ENCODE results near the gene NISCH.
"Not testable (repeated sequence)": the region's sequence is repeated elsewhere in the genome, so short reads cannot be mapped to it uniquely, and the experiment has no call there.

Gene NISCH

DNA sequence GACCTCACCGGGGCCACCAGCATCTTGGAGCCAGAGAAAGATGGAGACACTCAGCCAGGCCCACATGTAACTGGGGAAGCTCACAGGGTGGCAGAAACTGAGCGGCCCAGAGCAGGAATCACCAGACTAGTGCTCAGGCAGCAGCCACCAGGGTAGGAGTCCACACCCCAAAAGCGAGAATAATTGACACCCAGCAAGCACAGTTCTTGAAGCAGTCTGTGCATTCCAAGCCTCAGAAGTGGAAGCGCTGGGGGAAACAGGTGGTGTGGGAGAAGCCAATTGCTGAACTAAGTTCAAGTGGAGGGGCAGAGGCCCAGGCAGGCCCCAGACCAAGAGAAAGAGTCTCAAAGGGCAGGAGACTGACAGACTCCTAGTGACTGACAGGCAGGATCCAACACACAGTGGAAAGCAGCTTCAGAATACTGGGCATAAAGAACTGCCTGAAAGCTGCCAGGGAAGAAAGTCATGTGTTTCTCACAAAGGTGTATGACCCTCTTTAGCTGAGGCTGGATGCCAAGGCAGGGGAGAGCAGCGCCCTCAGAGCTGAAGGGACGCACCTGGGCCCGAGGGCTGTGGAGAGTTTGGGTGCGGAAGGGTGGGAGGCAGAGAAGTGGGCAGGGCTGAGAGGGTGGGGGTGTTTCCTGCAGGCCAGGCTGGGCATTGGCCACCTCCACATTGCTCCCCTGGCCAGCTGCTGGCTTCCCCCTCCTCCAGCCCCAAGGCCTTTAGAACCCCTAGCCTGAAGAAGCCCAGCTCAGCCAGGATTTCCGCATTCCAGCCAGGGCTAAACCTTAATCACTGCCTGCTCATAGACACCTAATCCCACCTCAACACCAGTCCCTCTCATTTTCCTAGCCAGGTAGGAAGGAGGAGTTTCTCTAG is 70.5 kb downstream of the NISCH start:
- WGBS = 82% methylated on average over 6 of the region's 9 CpGs

DNA sequence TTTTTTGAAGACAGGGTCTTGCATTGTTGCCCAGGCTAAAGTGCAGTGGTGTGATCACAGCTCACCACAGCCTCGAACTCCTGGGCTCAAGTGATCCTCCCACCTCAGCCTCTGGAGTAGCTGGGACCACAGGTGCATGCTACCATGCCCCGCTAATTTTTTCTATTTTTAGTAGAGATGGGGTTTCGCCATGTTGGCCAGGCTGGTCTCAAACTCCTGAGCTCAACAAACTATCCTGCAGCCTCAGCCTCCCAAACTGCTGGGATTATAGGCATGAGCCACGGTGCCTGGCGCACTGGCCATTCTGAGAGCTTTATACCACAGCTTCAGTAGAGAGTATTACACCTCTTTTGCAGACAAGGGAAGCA is 71.3 kb downstream of the NISCH start:
- Histone ChIP-seq H3K79me1 (replicated peaks; ENCODE audit: low read length, poor library complexity, severe bottlenecking) (peaks cover 26% of the 10 kb centered on the region), H3K4me1 (ENCODE audit: control insufficient read depth, insufficient read depth, low read depth, low read length) (peaks cover 34% of the 10 kb centered on the region), H3K36me3 (ENCODE audit: control insufficient read depth in 1 of 2, insufficient read depth in 2 of 2, low read depth in 1 of 2, low read length in 2 of 2) (peaks cover 48 to 95% of the 10 kb centered on the region in 2 experiments)
- not testable (repeated sequence) for H3K14ac ChIP-seq (ENCODE audit: low read length in 2 of 2); H2BK15ac ChIP-seq (ENCODE audit: low read depth, poor library complexity, severe bottlenecking); H2BK120ac ChIP-seq (ENCODE audit: low read depth, low read length); H3K23ac ChIP-seq (ENCODE audit: low read length in 2 of 2); H4K8ac ChIP-seq (ENCODE audit: low read length); H3K4ac ChIP-seq (ENCODE audit: low read depth in 1 of 2, low read length in 2 of 2); H3K27ac ChIP-seq (ENCODE audit: low read length, poor library complexity, severe bottlenecking); H3K4me2 ChIP-seq (ENCODE audit: low read length, poor library complexity, severe bottlenecking); H2AFZ ChIP-seq (ENCODE audit: low read depth, low read length); H3K9me3 ChIP-seq (ENCODE audit: control insufficient read depth, low read length); H4K91ac ChIP-seq (ENCODE audit: low read length); H2BK12ac ChIP-seq (ENCODE audit: low read length in 2 of 2); DNase-seq; H3K9ac ChIP-seq (ENCODE audit: low read length); H3K4me3 ChIP-seq (ENCODE audit: insufficient read depth in 1 of 2, low read depth in 1 of 2, low read length in 2 of 2); H3K27me3 ChIP-seq (ENCODE audit: control insufficient read depth in 1 of 2, insufficient read depth in 1 of 2, low read length in 2 of 2); H3K18ac ChIP-seq (ENCODE audit: low read depth in 1 of 2, low read length in 2 of 2); H2BK5ac ChIP-seq (ENCODE audit: low read depth, low read length, poor library complexity, severe bottlenecking); H2AK5ac ChIP-seq (ENCODE audit: low read length, severe bottlenecking)
- WGBS = 89% methylated on average over 5 of the region's 5 CpGs

More for the DNA sequence above, 70.5 kb downstream of the NISCH start:
- no peak overlapping the region for H3K23ac ChIP-seq (ENCODE audit: low read length in 2 of 2)
- no peak overlapping the region for H2BK12ac ChIP-seq (ENCODE audit: low read length in 2 of 2)
- no peak overlapping the region for H3K4me2 ChIP-seq (ENCODE audit: low read length, poor library complexity, severe bottlenecking)
- H4K8ac ChIP-seq (ENCODE audit: low read length) = no peak overlapping the region
- no peak overlapping the region for H2BK120ac ChIP-seq (ENCODE audit: low read depth, low read length)
- H3K79me1 ChIP-seq (replicated peaks; ENCODE audit: low read length, poor library complexity, severe bottlenecking) = peaks cover 25% of the 10 kb centered on the region
- no peaks in the 10 kb centered on the region for H3K27me3 ChIP-seq (ENCODE audit: control insufficient read depth in 1 of 2, insufficient read depth in 1 of 2, low read length in 2 of 2)
- no peak overlapping the region for H3K9ac ChIP-seq (ENCODE audit: low read length)
- no peak overlapping the region for H3K18ac ChIP-seq (ENCODE audit: low read depth in 1 of 2, low read length in 2 of 2)
- peaks cover 26% of the 10 kb centered on the region for H3K4me1 ChIP-seq (ENCODE audit: control insufficient read depth, insufficient read depth, low read depth, low read length)
- H3K27ac ChIP-seq (ENCODE audit: low read length, poor library complexity, severe bottlenecking) = no peak overlapping the region
- no peak overlapping the region for H3K4me3 ChIP-seq (ENCODE audit: insufficient read depth in 1 of 2, low read depth in 1 of 2, low read length in 2 of 2)
- H3K36me3 ChIP-seq (ENCODE audit: control insufficient read depth in 1 of 2, insufficient read depth in 2 of 2, low read depth in 1 of 2, low read length in 2 of 2) = peaks cover 48 to 94% of the 10 kb centered on the region in 2 experiments
- no peak overlapping the region for H2AFZ ChIP-seq (ENCODE audit: low read depth, low read length)
- H2BK15ac ChIP-seq (ENCODE audit: low read depth, poor library complexity, severe bottlenecking) = no peak overlapping the region
- no peak overlapping the region for H4K91ac ChIP-seq (ENCODE audit: low read length)
- no peak overlapping the region for H3K14ac ChIP-seq (ENCODE audit: low read length in 2 of 2)
- H2AK5ac ChIP-seq (ENCODE audit: low read length, severe bottlenecking) = no peak overlapping the region
- no peak overlapping the region for H2BK5ac ChIP-seq (ENCODE audit: low read depth, low read length, poor library complexity, severe bottlenecking)
- no peak overlapping the region for H3K4ac ChIP-seq (ENCODE audit: low read depth in 1 of 2, low read length in 2 of 2)
- no peak for DNase-seq
- H3K9me3 ChIP-seq (ENCODE audit: control insufficient read depth, low read length) = no peaks in the 10 kb centered on the region

DNA sequence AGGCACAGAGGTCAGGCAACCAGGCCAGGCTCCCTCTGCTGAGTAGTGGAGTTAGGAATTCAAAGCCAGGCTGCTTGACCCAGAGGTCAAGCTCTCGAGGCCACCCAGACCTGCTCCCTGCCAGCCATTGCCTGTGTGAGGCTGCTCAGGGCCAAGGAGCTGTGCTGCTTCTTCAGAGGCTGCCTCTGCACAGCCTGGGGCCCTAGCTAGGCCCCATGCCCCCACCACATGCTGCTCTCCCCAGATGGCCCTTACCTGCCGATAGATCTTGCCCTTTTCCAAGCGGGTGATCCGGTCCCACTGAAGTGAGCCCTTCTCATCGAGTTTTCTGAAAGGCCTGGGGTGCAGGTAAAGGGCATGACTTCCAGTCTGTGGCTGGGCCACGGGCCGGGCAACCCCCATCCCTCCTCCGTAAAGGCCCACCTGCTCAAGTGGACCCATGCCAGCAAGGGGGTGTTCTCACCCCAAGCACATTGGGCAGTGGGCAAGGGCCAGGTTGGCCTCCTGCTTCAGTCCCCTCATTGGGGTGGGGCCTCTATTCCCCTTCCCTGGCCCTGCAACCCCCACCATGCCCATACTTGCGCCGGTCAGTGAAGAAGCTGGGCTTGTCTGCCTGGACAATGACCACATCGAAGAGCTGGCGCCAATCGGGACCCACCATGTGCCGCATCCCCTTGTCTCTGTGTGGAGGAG is 71.8 kb downstream of the NISCH start:
- no peaks in the 10 kb centered on the region for H3K9me3 ChIP-seq (ENCODE audit: control insufficient read depth, low read length)
- peaks cover 39% of the 10 kb centered on the region for H3K4me1 ChIP-seq (ENCODE audit: control insufficient read depth, insufficient read depth, low read depth, low read length)
- 90% methylated on average over 14 of the region's 14 CpGs for WGBS
- peaks cover 48 to 92% of the 10 kb centered on the region in 2 experiments for H3K36me3 ChIP-seq (ENCODE audit: control insufficient read depth in 1 of 2, insufficient read depth in 2 of 2, low read depth in 1 of 2, low read length in 2 of 2)
- peak; percentile 23 for DNase-seq
- H2AFZ ChIP-seq (ENCODE audit: low read depth, low read length) = no peak overlapping the region
- H4K8ac ChIP-seq (ENCODE audit: low read length) = no peak overlapping the region
- no peak overlapping the region for H2AK5ac ChIP-seq (ENCODE audit: low read length, severe bottlenecking)
- peak overlapping the region in 1 of 2 experiments; percentile 48 for H2BK12ac ChIP-seq (ENCODE audit: low read length in 2 of 2)
- H2BK5ac ChIP-seq (ENCODE audit: low read depth, low read length, poor library complexity, severe bottlenecking) = no peak overlapping the region
- H3K27ac ChIP-seq (ENCODE audit: low read length, poor library complexity, severe bottlenecking) = no peak overlapping the region
- no peak overlapping the region for H3K4me2 ChIP-seq (ENCODE audit: low read length, poor library complexity, severe bottlenecking)
- H3K9ac ChIP-seq (ENCODE audit: low read length) = no peak overlapping the region
- H3K23ac ChIP-seq (ENCODE audit: low read length in 2 of 2) = no peak overlapping the region
- no peak overlapping the region for H3K4me3 ChIP-seq (ENCODE audit: insufficient read depth in 1 of 2, low read depth in 1 of 2, low read length in 2 of 2)
- H2BK15ac ChIP-seq (ENCODE audit: low read depth, poor library complexity, severe bottlenecking) = no peak overlapping the region
- no peaks in the 10 kb centered on the region for H3K27me3 ChIP-seq (ENCODE audit: control insufficient read depth in 1 of 2, insufficient read depth in 1 of 2, low read length in 2 of 2)
- no peak overlapping the region for H3K4ac ChIP-seq (ENCODE audit: low read depth in 1 of 2, low read length in 2 of 2)
- no peak overlapping the region for H3K18ac ChIP-seq (ENCODE audit: low read depth in 1 of 2, low read length in 2 of 2)
- peaks cover 26% of the 10 kb centered on the region for H3K79me1 ChIP-seq (replicated peaks; ENCODE audit: low read length, poor library complexity, severe bottlenecking)
- H4K91ac ChIP-seq (ENCODE audit: low read length) = no peak overlapping the region
- H3K14ac ChIP-seq (ENCODE audit: low read length in 2 of 2) = peak overlapping the region in 1 of 2 experiments; percentile 35
- H2BK120ac ChIP-seq (ENCODE audit: low read depth, low read length) = no peak overlapping the region

All from mesenchymal stem cell (in vitro differentiated cells and primary cell).